Gastrocnemius medialis (tissue), 4 donors: ENCODE measurements around the gene GAREM1. TPM values are rescaled to one million over a fixed set of nuclear protein-coding genes. Genes with fewer than 3 reads are reported as not detected.

Experiments
- ATAC-seq, 2 donors: fragments of 150-250 bp; one replicate each; pipeline ENCODE4 v1.9.1; 2016
- DNase-seq, 2 donors: peaks; one replicate each; pipeline ENCODE4 v3.0.0-alpha.2; 2019
- H3K27ac ChIP-seq, 4 donors: fragments of 200-600 bp; sonication (generic); 1 replicate in 1 of 4; 2 replicates in 3 of 4; pipeline ENCODE4 v1.5.1; 2016 to 2018; ENCODE audit warnings: mild to moderate bottlenecking in 2 of 4, moderate library complexity in 1 of 4
- H3K27me3 ChIP-seq, 3 donors: fragments of 200-600 bp; sonication (generic) in 2 of 3; 1 replicate in 1 of 3; 2 replicates in 2 of 3; pipeline versions ENCODE4 v1.5.1 to v1.6.0; 2016 to 2019; ENCODE audit warnings: mild to moderate bottlenecking in 1 of 3, moderate library complexity in 1 of 3
- H3K36me3 ChIP-seq, 2 donors: fragments of 200-600 bp; sonication (generic) in 1 of 2; one replicate each; pipeline ENCODE4 v1.5.1; 2017 to 2018
- H3K4me1 ChIP-seq, 2 donors: fragments of 200-600 bp; sonication (generic) in 1 of 2; one replicate each; pipeline ENCODE4 v1.5.1; 2016 to 2017; ENCODE audit warnings: mild to moderate bottlenecking in 2 of 2
- H3K4me3 ChIP-seq, 4 donors: fragments of 200-600 bp; sonication (generic) in 3 of 4; 1 replicate in 1 of 4; 2 replicates in 3 of 4; pipeline ENCODE4 v1.5.1; 2016 to 2019; ENCODE audit warnings: mild to moderate bottlenecking in 2 of 4
- H3K9me3 ChIP-seq, 3 donors: fragments of 200-600 bp; sonication (generic) in 2 of 3; 1 replicate in 1 of 3; 2 replicates in 2 of 3; pipeline ENCODE4 v1.5.1; 2016 to 2019
- CTCF ChIP-seq, 5 experiments: fragments of 450-650 bp in 3 of 5; fragments of 200-600 bp in 2 of 5; sonication (generic) in 2 of 5; IDR thresholded peaks in 4 of 5; conservative IDR thresholded peaks in 1 of 5; 1 replicate in 4 of 5; 2 replicates in 1 of 5; pipeline ENCODE4 v1.5.1; 2016 to 2019; ENCODE audit warnings: antibody characterized with exemption in 5 of 5, mild to moderate bottlenecking in 3 of 5, moderate library complexity in 3 of 5
- POLR2A ChIP-seq, 2 donors: fragments of 450-650 bp; IDR thresholded peaks; one replicate each; pipeline ENCODE4 v1.6.1; 2017; ENCODE audit warnings: antibody characterized with exemption in 2 of 2, mild to moderate bottlenecking in 2 of 2, moderate library complexity in 2 of 2
- in situ Hi-C, 4 donors: fragments of 200-750 bp; cut with MboI; loops; one replicate each; pipeline versions ENCODE4 v1.15.0 to v1.8.0; 2017; ENCODE audit warnings: low sequenced_read_pairs in 4 of 4
- intact Hi-C: fragments of 100-400 bp; cut with DNase I; formaldehyde crosslinking; loops from one replicate; pipeline ENCODE4 v1.15.1; 2023; ENCODE audit warnings: low total_unique reads
- total RNA-seq, 4 donors: library from RNA; depleted of rRNA; stranded (reverse); fragments of >200 nt; gene quantifications; one replicate each; pipeline versions ENCODE4 v1.1.0 to v1.2.3, GENCODE V29; 2016

Gene GAREM1
- total RNA-seq, 4 donors from 2014 or later = 13.4 to 21.9 (median 16.4) TPM

GRCh38 chr18:32337821-32338220 lies 132.9 kb downstream of the GAREM1 start:
- no peaks in the 10 kb centered on the region for H3K9me3 ChIP-seq
- H3K27ac ChIP-seq = no peak overlapping the region
- H3K4me1 ChIP-seq = peaks cover 8 to 11% of the 10 kb centered on the region in 2 donors
- TF ChIP-seq CTCF (IDR thresholded peaks at IDR 0.05 in 4 of 5, conservative IDR thresholded peaks at IDR 0.05 in 1 of 5) (no peak), POLR2A (IDR thresholded peaks at IDR 0.05) (no peak)
- no peak overlapping the region for H3K4me3 ChIP-seq
- intact Hi-C loops = no loop called here
- no peaks in the 10 kb centered on the region for H3K36me3 ChIP-seq
- ATAC-seq (no peak), DNase-seq (no peak)
- in situ Hi-C loops = no loop called here
- no peaks in the 10 kb centered on the region for H3K27me3 ChIP-seq

- in situ Hi-C loops = no loop called here
- Histone ChIP-seq H3K36me3 (no peaks in the 10 kb centered on the region), H3K9me3 (no peaks in the 10 kb centered on the region), H3K27me3 (no peaks in the 10 kb centered on the region), H3K4me1 (peaks cover 11 to 13% of the 10 kb centered on the region in 2 donors), H3K4me3 (no peak overlapping the region), H3K27ac (no peak overlapping the region)
- intact Hi-C loops = no loop called here
- no peak for DNase-seq
- no peak for ATAC-seq
- TF ChIP-seq POLR2A (IDR thresholded peaks at IDR 0.05) (no peak), CTCF (IDR thresholded peaks at IDR 0.05 in 4 of 5, conservative IDR thresholded peaks at IDR 0.05 in 1 of 5) (no peak)
Observed at GRCh38 chr18:32337347-32337746, 133.3 kb downstream of the GAREM1 start.

GRCh38 chr18:32335228-32335627 lies 135.5 kb downstream of the GAREM1 start:
- no peak for DNase-seq
- Histone ChIP-seq H3K4me3 (no peak overlapping the region), H3K27me3 (no peaks in the 10 kb centered on the region), H3K4me1 (peaks cover 11 to 13% of the 10 kb centered on the region in 2 donors), H3K9me3 (no peaks in the 10 kb centered on the region), H3K36me3 (no peaks in the 10 kb centered on the region), H3K27ac (no peak overlapping the region)
- in situ Hi-C loops = no loop called here
- intact Hi-C loops = no loop called here
- ATAC-seq = no peak
- no peak for TF ChIP-seq CTCF (IDR thresholded peaks at IDR 0.05 in 4 of 5, conservative IDR thresholded peaks at IDR 0.05 in 1 of 5)

GRCh38 chr18:32333781-32334180 lies 136.9 kb downstream of the GAREM1 start:
- no peak overlapping the region for H3K27ac ChIP-seq
- DNase-seq = peak in 1 of 2 donors; percentile 18
- in situ Hi-C loops = no loop called here

More at GRCh38 chr18:32333781-32334180, 136.9 kb downstream of the GAREM1 start:
- Histone ChIP-seq H3K9me3 (no peaks in the 10 kb centered on the region), H3K4me1 (peaks cover 8 to 13% of the 10 kb centered on the region in 2 donors), H3K4me3 (no peak overlapping the region), H3K36me3 (no peaks in the 10 kb centered on the region), H3K27me3 (no peaks in the 10 kb centered on the region)
- intact Hi-C loops = no loop called here
- ATAC-seq = peak; percentile 52 to 53
- TF ChIP-seq CTCF (IDR thresholded peaks at IDR 0.05 in 4 of 5, conservative IDR thresholded peaks at IDR 0.05 in 1 of 5) (no peak), POLR2A (IDR thresholded peaks at IDR 0.05) (no peak)
